ENCODE data around the gene BLNK.

Gene BLNK

GRCh38 chr10:96287392-96288105 is 16.2 kb upstream of the BLNK start:
- DNase-seq: no peak

- no peak for DNase-seq
Observed at GRCh38 chr10:96285331-96285752, 14.0 kb upstream of the BLNK start.

GRCh38 chr10:96283756-96284155 is 12.4 kb upstream of the BLNK start:
- no peak for DNase-seq

GRCh38 chr10:96283351-96283750 is 12.0 kb upstream of the BLNK start:
- DNase-seq: no peak

- no peak for DNase-seq
Observed at GRCh38 chr10:96281444-96282029, 10.2 kb upstream of the BLNK start.

GRCh38 chr10:96280859-96281258 is 9.5 kb upstream of the BLNK start:
- no peak for DNase-seq

- no peak for DNase-seq
Observed at GRCh38 chr10:96279191-96279641, 7.8 kb upstream of the BLNK start.

GRCh38 chr10:96276831-96277230 is 5.5 kb upstream of the BLNK start:
- DNase-seq: no peak

- no peak for DNase-seq
Observed at GRCh38 chr10:96276426-96276825, 5.1 kb upstream of the BLNK start.

GRCh38 chr10:96275685-96276418 is 4.5 kb upstream of the BLNK start:
- no peak for DNase-seq

- no peak for DNase-seq
Observed at GRCh38 chr10:96272316-96273280, 1.2 kb upstream of the BLNK start.

GRCh38 chr10:96270571-96270970 is 798 bp downstream of the BLNK start:
- DNase-seq: no peak

GRCh38 chr10:96269438-96270300 is 1.7 kb downstream of the BLNK start:
- DNase-seq: no peak

- DNase-seq: no peak
Observed at GRCh38 chr10:96268341-96268909, 2.9 kb downstream of the BLNK start.

- DNase-seq: no peak
Observed at GRCh38 chr10:96267234-96267705, 4.1 kb downstream of the BLNK start.

GRCh38 chr10:96266118-96266770 is 5.1 kb downstream of the BLNK start:
- DNase-seq: no peak

- no peak for DNase-seq
Observed at GRCh38 chr10:96264938-96265337, 6.4 kb downstream of the BLNK start.

- no peak for DNase-seq
Observed at GRCh38 chr10:96263669-96264068, 7.7 kb downstream of the BLNK start.

- DNase-seq: no peak
Observed at GRCh38 chr10:96263176-96263575, 8.2 kb downstream of the BLNK start.

GRCh38 chr10:96261930-96262329 is 9.4 kb downstream of the BLNK start:
- DNase-seq: no peak

GRCh38 chr10:96261132-96261531 is 10.2 kb downstream of the BLNK start:
- no peak for DNase-seq
